Esophagus muscularis mucosa (tissue), 4 donors: ENCODE data around the gene TRIM67. TPM values are rescaled to one million over a fixed set of nuclear protein-coding genes. Genes with fewer than 3 reads are reported as not detected.
"Not testable (repeated sequence)": the region's sequence is repeated elsewhere in the genome, so short reads cannot be mapped to it uniquely, and the experiment has no call there.

Source experiments
- DNase-seq: peaks from one replicate; pipeline ENCODE4 v3.0.0-alpha.2; 2017; ENCODE audit errors: extremely low spot score
- H3K27ac ChIP-seq, 4 donors: fragments of 200-600 bp; sonication (generic); replicated peaks in 1 of 4; 1 replicate in 3 of 4; 2 replicates in 1 of 4; pipeline ENCODE4 v1.5.1; 2016 to 2019; ENCODE audit warnings: mild to moderate bottlenecking in 1 of 4
- H3K27me3 ChIP-seq, 4 donors: fragments of 200-600 bp; sonication (generic); one replicate each; pipeline versions ENCODE4 v1.5.1 to v1.6.0; 2016 to 2019
- H3K36me3 ChIP-seq, 4 donors: fragments of 200-600 bp; sonication (generic); one replicate each; pipeline ENCODE4 v1.5.1; 2016 to 2019
- H3K4me1 ChIP-seq, 4 donors: fragments of 200-600 bp; sonication (generic); one replicate each; pipeline ENCODE4 v1.5.1; 2016 to 2019
- H3K4me3 ChIP-seq, 4 donors: fragments of 200-600 bp; sonication (generic); 1 replicate in 2 of 4; 2 replicates in 2 of 4; pipeline ENCODE4 v1.5.1; 2016 to 2019; ENCODE audit warnings: mild to moderate bottlenecking in 4 of 4, moderate library complexity in 1 of 4
- H3K9me3 ChIP-seq, 4 donors: fragments of 200-600 bp; sonication (generic); 1 replicate in 3 of 4; 2 replicates in 1 of 4; pipeline ENCODE4 v1.5.1; 2016 to 2019
- CTCF ChIP-seq, 3 experiments: fragments of 200-600 bp in 2 of 3; fragments of 450-650 bp in 1 of 3; sonication (generic) in 2 of 3; IDR thresholded peaks; one replicate each; pipeline ENCODE4 v1.5.1; 2017 to 2019; ENCODE audit warnings: antibody characterized with exemption in 3 of 3, mild to moderate bottlenecking in 2 of 3, moderate library complexity in 1 of 3
- EP300 ChIP-seq: sonication (generic); formaldehyde crosslinking; IDR thresholded peaks from one replicate; pipeline ENCODE4 v1.6.1; 2017; ENCODE audit warnings: antibody characterized with exemption
- POLR2A ChIP-seq: fragments of 450-650 bp; IDR thresholded peaks from one replicate; pipeline ENCODE4 v1.6.1; 2017; ENCODE audit warnings: antibody characterized with exemption, moderate library complexity, mild to moderate bottlenecking, low read depth
- POLR2AphosphoS5 ChIP-seq, 2 donors: sonication (generic); formaldehyde crosslinking; IDR thresholded peaks; one replicate each; pipeline ENCODE4 v1.6.1; 2017; ENCODE audit warnings: antibody characterized with exemption in 2 of 2
- WGBS: methylation state at CpG from one replicate; pipeline ENCODE4 v1.1.5; 2018; 5-methylcytosine and 5-hydroxymethylcytosine counted together
- intact Hi-C: fragments of 100-400 bp; cut with DNase I; formaldehyde crosslinking; loops from one replicate; pipeline ENCODE4 v1.15.1; 2023
- total RNA-seq, 4 donors: library from RNA; depleted of rRNA; stranded (reverse); fragments of >200 nt; gene quantifications; one replicate each; pipeline versions ENCODE4 v1.1.0 to v1.2.1, GENCODE V29; 2016

Gene TRIM67
- total RNA-seq, 4 donors from 2014 or later = under 0.01 to 0.42 (median 0.13) TPM; not detected in 1

- peak overlapping the region; percentile 35 to 54 (median 48) for H3K4me3 ChIP-seq
- H3K36me3 ChIP-seq = no peaks in the 10 kb centered on the region
- peaks cover 0 to 8% (median 7%) of the 10 kb centered on the region in 4 donors for H3K4me1 ChIP-seq
- H3K9me3 ChIP-seq = no peaks in the 10 kb centered on the region
- TF ChIP-seq CTCF (IDR thresholded peaks at IDR 0.05) (peak; percentile 73 to 95 (median 81)), EP300 (no peak), POLR2A (no peak), POLR2AphosphoS5 (IDR thresholded peaks at IDR 0.05) (peak in 1 of 2 donors; percentile 45)
- H3K27ac ChIP-seq = no peak overlapping the region
- peaks cover 0 to 36% (median 0%) of the 10 kb centered on the region in 4 donors for H3K27me3 ChIP-seq
- intact Hi-C loops = loop anchor here (2.0 to 5.0 kb wide), 2 partner anchors 294 to 414 kb away; no protein-coding TSS in a partner anchor
- 19% methylated on average over 27 of the region's 28 CpGs for WGBS
- DNase-seq = no peak
These were observed 49.4 kb downstream of the TRIM67 start for GRCh38 chr1:231211005-231211857.

GRCh38 chr1:231212301-231212700 lies 50.4 kb downstream of the TRIM67 start:
- 82% methylated on average over 5 of the region's 5 CpGs for WGBS
- intact Hi-C loops = loop anchor here (5.0 kb wide), 1 partner anchor 295 kb away; no protein-coding TSS in a partner anchor
- H3K36me3 ChIP-seq, H3K4me1 ChIP-seq, DNase-seq, H3K4me3 ChIP-seq, H3K27ac ChIP-seq, H3K9me3 ChIP-seq: not testable (repeated sequence)
- H3K27me3 ChIP-seq = peaks cover 0 to 45% (median 0%) of the 10 kb centered on the region in 4 donors

- peaks cover 0 to 45% (median 0%) of the 10 kb centered on the region in 4 donors for H3K27me3 ChIP-seq
- intact Hi-C loops = loop anchor here (5.0 kb wide), 1 partner anchor 297 kb away; no protein-coding TSS in a partner anchor
These were observed 52.1 kb downstream of the TRIM67 start for GRCh38 chr1:231213831-231214573.

GRCh38 chr1:231214918-231215680 lies 53.2 kb downstream of the TRIM67 start:
- intact Hi-C loops = loop anchor here (5.0 kb wide), 1 partner anchor 298 kb away; no protein-coding TSS in a partner anchor
- 81% methylated on average over 17 of the region's 17 CpGs for WGBS
- H3K27ac ChIP-seq = no peak overlapping the region
- no peaks in the 10 kb centered on the region for H3K9me3 ChIP-seq
- peaks cover 0 to 8% (median 7%) of the 10 kb centered on the region in 4 donors for H3K4me1 ChIP-seq
- TF ChIP-seq CTCF (IDR thresholded peaks at IDR 0.05) = no peak
- no peak for TF ChIP-seq POLR2AphosphoS5 (IDR thresholded peaks at IDR 0.05)
- TF ChIP-seq EP300 = no peak
- no peak for TF ChIP-seq POLR2A
- H3K36me3 ChIP-seq = no peaks in the 10 kb centered on the region
- no peak overlapping the region for H3K4me3 ChIP-seq
- peaks cover 0 to 45% (median 0%) of the 10 kb centered on the region in 4 donors for H3K27me3 ChIP-seq
- DNase-seq = no peak

More at GRCh38 chr1:231213831-231214573, 52.1 kb downstream of the TRIM67 start:
- H3K4me1 ChIP-seq = peaks cover 0 to 8% (median 7%) of the 10 kb centered on the region in 4 donors
- H3K9me3 ChIP-seq = no peaks in the 10 kb centered on the region
- TF ChIP-seq CTCF (IDR thresholded peaks at IDR 0.05) (no peak), EP300 (no peak), POLR2AphosphoS5 (IDR thresholded peaks at IDR 0.05) (no peak), POLR2A (no peak)
- no peak for DNase-seq
- H3K36me3 ChIP-seq = no peaks in the 10 kb centered on the region
- no peak overlapping the region for H3K4me3 ChIP-seq
- H3K27ac ChIP-seq = no peak overlapping the region
- 94% methylated on average over 16 of the region's 22 CpGs for WGBS
